Upper lobe of left lung (tissue), 6 donors: ENCODE data around the gene DNAI1. TPM values are rescaled to one million over a fixed set of nuclear protein-coding genes. Genes with fewer than 3 reads are reported as not detected.

Experiments
- ATAC-seq, 2 donors: fragments of 200-7000 bp; cut with Tn5 transposase; one replicate each; pipeline ENCODE4 v1.9.1; 2022; ENCODE audit warnings: mild to moderate bottlenecking in 2 of 2, moderate library complexity in 2 of 2; ENCODE audit not compliant: low FRiP score in 2 of 2
- DNase-seq, 2 donors: peaks; one replicate each; pipeline ENCODE4 v3.0.0-alpha.2; 2019 to 2020
- H3K27ac ChIP-seq, 4 donors: fragments of 200-600 bp; sonication (generic); one replicate each; pipeline ENCODE4 v1.5.1; 2016 to 2019
- H3K27me3 ChIP-seq, 4 donors: fragments of 200-600 bp; sonication (generic); one replicate each; pipeline ENCODE4 v1.5.1; 2017 to 2019
- H3K36me3 ChIP-seq, 4 donors: fragments of 200-600 bp; sonication (generic); one replicate each; pipeline ENCODE4 v1.5.1; 2016 to 2019
- H3K4me1 ChIP-seq, 4 donors: fragments of 200-600 bp; sonication (generic); one replicate each; pipeline ENCODE4 v1.5.1; 2018 to 2019
- H3K4me3 ChIP-seq, 4 donors: fragments of 200-600 bp; sonication (generic); one replicate each; pipeline ENCODE4 v1.5.1; 2017 to 2019; ENCODE audit warnings: mild to moderate bottlenecking in 2 of 4, moderate library complexity in 1 of 4
- H3K9me3 ChIP-seq, 4 donors: fragments of 200-600 bp; sonication (generic); one replicate each; pipeline ENCODE4 v1.5.1; 2018 to 2019
- CTCF ChIP-seq, 6 experiments: fragments of 450-650 bp in 4 of 6; fragments of 200-600 bp in 2 of 6; sonication (generic) in 2 of 6; IDR thresholded peaks; one replicate each; pipeline ENCODE4 v1.5.1; 2016 to 2019; ENCODE audit warnings: antibody characterized with exemption in 6 of 6
- EP300 ChIP-seq, 4 donors: sonication (generic); formaldehyde crosslinking; IDR thresholded peaks; one replicate each; pipeline ENCODE4 v1.5.1; 2017; ENCODE audit warnings: antibody characterized with exemption in 4 of 4, control low read depth in 2 of 4
- POLR2A ChIP-seq, 4 donors: fragments of 450-650 bp; IDR thresholded peaks; one replicate each; pipeline ENCODE4 v1.5.1; 2016 to 2017; ENCODE audit warnings: antibody characterized with exemption in 4 of 4, mild to moderate bottlenecking in 2 of 4
- POLR2AphosphoS5 ChIP-seq, 2 donors: sonication (generic); formaldehyde crosslinking; IDR thresholded peaks; one replicate each; pipeline ENCODE4 v1.5.1; 2017; ENCODE audit warnings: antibody characterized with exemption in 2 of 2
- WGBS, 2 donors: methylation state at CpG; one replicate each; pipeline ENCODE4 v1.1.5; 2017 to 2018; 5-methylcytosine and 5-hydroxymethylcytosine counted together
- total RNA-seq, 6 donors: library from RNA; depleted of rRNA in 4 of 6; stranded (reverse); fragments of >200 nt in 4 of 6; gene quantifications; one replicate each; pipeline versions ENCODE4 v1.1.0 to v1.2.1, GENCODE V29; 2016 to 2021
- donor health status: DM: no; HTN: no; CAD: no; lungs with moderate emphysema.
- donor health status: DM: no; HTN: yes; CAD: no; lungs with severe emphysema.

Gene DNAI1
- total RNA-seq, 6 donors from 2014 or later: 0.37 to 39.8 (median 9.7) TPM

DNA sequence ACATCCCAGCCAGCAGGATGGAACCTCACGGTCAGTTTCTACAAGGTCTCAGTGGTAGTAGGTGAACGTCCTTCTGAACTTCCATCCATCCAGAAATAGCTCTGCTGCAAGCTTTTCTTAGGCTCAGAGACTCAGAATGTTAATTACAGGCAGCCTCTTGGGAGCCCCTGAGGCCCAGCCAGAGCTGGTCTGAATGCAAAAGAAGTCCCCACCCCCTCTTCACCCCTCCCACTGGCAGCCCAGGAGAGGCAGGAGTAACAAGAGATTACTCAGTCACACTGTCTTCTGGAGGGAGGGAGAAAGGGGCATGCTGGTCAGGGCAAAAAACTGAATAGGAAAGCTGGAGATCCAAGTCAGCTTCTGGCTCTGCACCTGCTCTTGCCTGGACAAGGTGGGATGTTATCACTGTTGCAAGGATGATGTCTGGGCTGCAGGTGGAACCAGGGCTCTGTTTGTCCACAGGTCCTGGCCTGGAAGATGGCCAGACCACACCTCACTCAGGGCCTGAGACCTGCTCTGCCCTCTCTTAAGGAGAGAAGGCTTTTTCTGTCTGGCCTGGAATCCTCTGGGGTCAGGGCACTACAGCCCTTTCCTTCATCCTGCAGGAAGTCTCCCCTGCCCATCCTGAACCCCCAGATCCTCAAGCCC, 55.1 kb downstream of the DNAI1 start:
- Histone ChIP-seq H3K27me3 (no peaks in the 10 kb centered on the region), H3K27ac (no peak overlapping the region), H3K9me3 (no peaks in the 10 kb centered on the region), H3K36me3 (no peaks in the 10 kb centered on the region), H3K4me1 (peaks cover 0 to 14% (median 2%) of the 10 kb centered on the region in 4 donors), H3K4me3 (no peak overlapping the region)
- DNase-seq: no peak
- no peak for ATAC-seq
- TF ChIP-seq POLR2A (IDR thresholded peaks at IDR 0.05): no peak
- TF ChIP-seq POLR2AphosphoS5 (IDR thresholded peaks at IDR 0.05): no peak
- TF ChIP-seq EP300 (IDR thresholded peaks at IDR 0.05): no peak
- TF ChIP-seq CTCF (IDR thresholded peaks at IDR 0.05): no peak
- 85 to 94% methylated on average over 2 of the region's 2 CpGs for WGBS, 2 donors

DNA sequence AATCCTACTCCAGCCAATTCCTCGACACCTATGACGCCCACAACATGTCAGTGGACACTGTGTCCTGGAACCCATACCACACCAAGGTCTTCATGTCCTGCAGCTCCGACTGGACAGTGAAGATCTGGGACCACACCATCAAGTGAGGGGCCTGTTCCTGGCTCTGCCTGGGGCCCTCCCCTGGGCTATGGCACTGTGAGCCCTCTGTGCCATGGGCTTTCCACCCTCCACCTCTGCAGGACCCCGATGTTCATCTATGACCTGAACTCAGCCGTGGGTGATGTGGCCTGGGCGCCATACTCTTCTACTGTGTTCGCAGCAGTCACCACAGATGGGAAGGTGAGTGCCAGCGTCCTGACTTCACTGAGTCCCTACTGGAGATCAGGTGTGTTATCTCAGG, 55.8 kb downstream of the DNAI1 start:
- TF ChIP-seq EP300 (IDR thresholded peaks at IDR 0.05) (no peak), POLR2A (IDR thresholded peaks at IDR 0.05) (no peak), CTCF (IDR thresholded peaks at IDR 0.05) (no peak), POLR2AphosphoS5 (IDR thresholded peaks at IDR 0.05) (no peak)
- Histone ChIP-seq H3K9me3 (no peaks in the 10 kb centered on the region), H3K4me1 (peaks cover 0 to 14% (median 2%) of the 10 kb centered on the region in 4 donors), H3K27ac (no peak overlapping the region), H3K36me3 (no peaks in the 10 kb centered on the region), H3K4me3 (no peak overlapping the region), H3K27me3 (no peaks in the 10 kb centered on the region)
- DNase-seq (no peak), ATAC-seq (peak in 1 of 2 donors; percentile 3)
- 89 to 94% methylated on average over 7 to 8 of the region's 8 CpGs for WGBS, 2 donors

DNA sequence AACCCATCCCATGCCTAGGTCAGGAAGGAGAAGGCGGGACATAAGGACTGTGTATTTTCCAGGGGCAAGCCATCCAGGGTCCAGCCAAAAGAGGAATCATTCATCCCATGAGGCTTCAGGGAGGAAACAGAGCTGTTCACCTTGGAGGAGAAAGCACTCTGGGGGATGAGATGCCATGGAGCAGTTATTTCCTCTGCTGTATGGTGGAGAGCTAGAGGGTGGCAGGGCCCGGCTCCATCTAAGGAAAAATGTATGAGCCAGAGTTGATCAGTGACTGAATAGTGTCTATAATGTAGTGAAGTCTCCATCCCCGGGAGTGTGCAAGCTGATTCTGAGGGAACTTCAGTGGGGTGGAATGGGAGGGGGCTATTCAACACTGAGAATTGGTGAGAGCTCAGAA, 56.2 kb downstream of the DNAI1 start:
- Histone ChIP-seq H3K27me3 (no peaks in the 10 kb centered on the region), H3K4me3 (no peak overlapping the region), H3K36me3 (no peaks in the 10 kb centered on the region), H3K4me1 (peaks cover 0 to 14% (median 2%) of the 10 kb centered on the region in 4 donors), H3K9me3 (no peaks in the 10 kb centered on the region), H3K27ac (no peak overlapping the region)
- no peak for ATAC-seq
- DNase-seq: no peak
- 94 to 100% methylated on average over 3 of the region's 3 CpGs for WGBS, 2 donors
- TF ChIP-seq POLR2AphosphoS5 (IDR thresholded peaks at IDR 0.05) (no peak), POLR2A (IDR thresholded peaks at IDR 0.05) (no peak)

DNA sequence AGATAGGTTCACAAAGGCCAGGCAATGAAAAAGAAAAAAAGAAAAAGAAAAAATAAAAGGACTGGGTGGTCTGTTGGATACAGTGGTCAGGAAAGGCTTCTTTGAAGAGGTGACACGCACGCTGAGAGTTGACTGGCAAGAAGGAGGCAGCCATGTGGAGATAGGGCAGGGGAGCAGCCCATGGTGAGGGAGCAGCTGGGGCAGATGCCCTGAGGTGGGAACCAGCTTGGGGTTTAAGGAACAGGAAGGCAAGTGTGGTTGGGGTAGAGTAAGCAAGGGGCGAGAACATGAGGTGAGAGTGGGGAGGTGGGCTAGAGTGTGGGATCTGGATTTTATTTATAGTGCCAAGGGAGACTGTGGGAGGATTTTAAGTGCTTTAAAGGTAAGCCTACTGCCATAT, 57.4 kb downstream of the DNAI1 start:
- no peaks in the 10 kb centered on the region for H3K36me3 ChIP-seq
- TF ChIP-seq EP300 (IDR thresholded peaks at IDR 0.05) (no peak), CTCF (IDR thresholded peaks at IDR 0.05) (no peak), POLR2AphosphoS5 (IDR thresholded peaks at IDR 0.05) (no peak), POLR2A (IDR thresholded peaks at IDR 0.05) (no peak)
- H3K4me3 ChIP-seq: no peak overlapping the region
- peaks cover 0 to 14% (median 2%) of the 10 kb centered on the region in 4 donors for H3K4me1 ChIP-seq
- no peak for ATAC-seq
- H3K27me3 ChIP-seq: no peaks in the 10 kb centered on the region
- no peak for DNase-seq
- 95 to 96% methylated on average over 3 of the region's 3 CpGs for WGBS, 2 donors
- H3K9me3 ChIP-seq: no peaks in the 10 kb centered on the region
- H3K27ac ChIP-seq: no peak overlapping the region

DNA sequence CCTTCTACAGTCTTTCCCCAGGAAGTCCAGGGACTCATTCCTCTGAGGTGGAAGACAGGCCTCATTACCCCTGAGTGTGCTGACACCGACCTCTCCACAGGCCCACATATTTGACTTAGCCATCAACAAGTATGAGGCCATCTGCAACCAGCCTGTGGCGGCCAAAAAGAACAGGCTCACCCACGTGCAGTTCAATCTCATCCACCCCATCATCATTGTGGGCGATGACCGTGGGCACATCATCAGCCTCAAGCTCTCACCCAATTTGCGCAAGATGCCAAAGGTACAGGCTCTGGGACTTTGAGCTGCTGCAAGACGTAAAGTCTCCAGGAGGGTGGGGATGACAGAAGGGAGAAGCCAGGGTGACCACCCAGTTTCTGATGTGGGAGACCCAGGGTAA, 58.6 kb downstream of the DNAI1 start:
- TF ChIP-seq EP300 (IDR thresholded peaks at IDR 0.05): no peak
- H3K27ac ChIP-seq: no peak overlapping the region
- no peaks in the 10 kb centered on the region for H3K27me3 ChIP-seq
- H3K4me1 ChIP-seq: peaks cover 0 to 16% (median 2%) of the 10 kb centered on the region in 4 donors
- ATAC-seq: no peak
- 91 to 93% methylated on average over 7 of the region's 7 CpGs for WGBS, 2 donors
- DNase-seq: no peak
- no peaks in the 10 kb centered on the region for H3K36me3 ChIP-seq
- no peak overlapping the region for H3K4me3 ChIP-seq
- H3K9me3 ChIP-seq: no peaks in the 10 kb centered on the region

GRCh38 chr9:34518110-34518616, 59.6 kb downstream of the DNAI1 start:
- Histone ChIP-seq H3K4me3 (no peak overlapping the region), H3K4me1 (peaks cover 5 to 17% (median 5%) of the 10 kb centered on the region in 4 donors), H3K9me3 (no peaks in the 10 kb centered on the region), H3K27me3 (no peaks in the 10 kb centered on the region), H3K36me3 (no peaks in the 10 kb centered on the region), H3K27ac (no peak overlapping the region)
- no peak for ATAC-seq
- WGBS, 2 donors: 77 to 90% methylated on average over 5 to 6 of the region's 6 CpGs
- no peak for DNase-seq
- no peak for TF ChIP-seq CTCF (IDR thresholded peaks at IDR 0.05)
- TF ChIP-seq POLR2A (IDR thresholded peaks at IDR 0.05): no peak
- no peak for TF ChIP-seq POLR2AphosphoS5 (IDR thresholded peaks at IDR 0.05)
- no peak for TF ChIP-seq EP300 (IDR thresholded peaks at IDR 0.05)
